VCaP (cell line): ENCODE measurements around the gene SLC26A4.

Experiments
- H3K27ac ChIP-seq: fragments of 450-650 bp; 2 replicates; pipeline ENCODE4 v1.5.1; 2017
- TF ChIP-seq, protein P1 (sequence below): fragments of 450-650 bp; conservative IDR thresholded peaks from 2 replicates; pipeline ENCODE4 v1.5.1; 2017; ENCODE audit warnings: mild to moderate bottlenecking, moderate library complexity

The SLC26A4 gene

DNA sequence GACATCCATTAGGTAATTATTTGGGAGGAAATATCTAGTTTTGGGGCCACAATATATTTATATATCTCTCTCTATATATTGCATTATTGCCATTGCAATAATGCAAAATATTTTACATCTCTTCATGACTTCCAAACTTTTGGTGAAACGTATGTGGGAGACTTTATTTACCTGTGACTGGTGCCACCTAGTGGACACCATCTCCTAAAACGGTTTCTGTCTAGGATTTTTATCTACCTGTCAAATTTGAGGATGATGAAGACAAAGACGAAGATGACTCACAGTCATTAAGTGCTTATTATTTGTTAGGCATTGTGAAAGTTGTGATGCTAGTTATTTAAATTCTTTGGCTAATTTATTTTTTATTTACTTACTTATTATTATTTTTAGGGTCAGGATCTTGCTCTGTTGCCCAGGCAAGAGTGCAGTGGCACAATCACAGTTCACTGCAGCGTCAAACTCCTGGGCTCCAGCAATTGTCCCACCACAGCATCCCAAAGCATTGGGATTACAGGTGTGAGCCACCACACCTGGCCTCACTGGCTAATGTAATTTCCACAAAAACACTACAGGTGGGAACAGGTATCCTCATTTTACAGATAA lies 64.6 kb downstream of the SLC26A4 start:
- no peak overlapping the region for H3K27ac ChIP-seq
- TF ChIP-seq, protein P1, sequence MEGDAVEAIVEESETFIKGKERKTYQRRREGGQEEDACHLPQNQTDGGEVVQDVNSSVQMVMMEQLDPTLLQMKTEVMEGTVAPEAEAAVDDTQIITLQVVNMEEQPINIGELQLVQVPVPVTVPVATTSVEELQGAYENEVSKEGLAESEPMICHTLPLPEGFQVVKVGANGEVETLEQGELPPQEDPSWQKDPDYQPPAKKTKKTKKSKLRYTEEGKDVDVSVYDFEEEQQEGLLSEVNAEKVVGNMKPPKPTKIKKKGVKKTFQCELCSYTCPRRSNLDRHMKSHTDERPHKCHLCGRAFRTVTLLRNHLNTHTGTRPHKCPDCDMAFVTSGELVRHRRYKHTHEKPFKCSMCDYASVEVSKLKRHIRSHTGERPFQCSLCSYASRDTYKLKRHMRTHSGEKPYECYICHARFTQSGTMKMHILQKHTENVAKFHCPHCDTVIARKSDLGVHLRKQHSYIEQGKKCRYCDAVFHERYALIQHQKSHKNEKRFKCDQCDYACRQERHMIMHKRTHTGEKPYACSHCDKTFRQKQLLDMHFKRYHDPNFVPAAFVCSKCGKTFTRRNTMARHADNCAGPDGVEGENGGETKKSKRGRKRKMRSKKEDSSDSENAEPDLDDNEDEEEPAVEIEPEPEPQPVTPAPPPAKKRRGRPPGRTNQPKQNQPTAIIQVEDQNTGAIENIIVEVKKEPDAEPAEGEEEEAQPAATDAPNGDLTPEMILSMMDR: peak; percentile 84

DNA sequence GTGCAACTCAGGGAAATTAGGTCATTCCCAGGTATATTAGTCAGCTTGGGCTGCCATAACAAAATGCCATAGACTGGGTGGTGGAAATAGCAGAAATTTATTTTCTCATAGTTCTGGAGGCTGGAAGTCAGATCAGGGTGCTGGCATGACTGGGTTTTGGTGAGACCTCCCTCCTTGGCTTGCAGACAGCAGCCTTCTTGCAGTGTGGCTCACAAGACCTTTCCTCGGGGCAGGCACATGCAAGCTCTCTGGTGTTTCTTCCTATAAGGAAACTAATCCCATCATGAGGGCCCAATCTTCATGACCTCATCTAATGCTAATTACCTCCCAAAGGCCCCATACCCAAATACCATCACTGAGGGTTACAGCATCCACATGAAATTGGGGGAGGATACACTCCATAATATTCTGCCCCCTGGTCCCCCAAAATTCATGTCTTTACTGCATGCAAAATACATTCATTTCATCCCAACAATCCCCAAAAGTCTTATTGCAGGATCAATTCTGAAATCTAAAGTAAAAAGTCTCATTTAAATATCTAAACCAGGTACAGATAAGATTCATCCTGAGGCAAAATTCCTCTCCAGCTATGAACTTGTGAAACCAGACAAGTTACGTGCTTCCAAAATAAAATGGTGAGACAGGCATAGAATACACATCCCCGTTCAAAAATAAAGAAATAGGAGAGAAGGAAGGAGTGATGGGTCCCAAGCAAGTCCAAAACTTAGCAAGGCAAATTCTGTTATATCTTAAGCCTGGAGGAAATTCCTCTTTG lies 65.9 kb downstream of the SLC26A4 start:
- H3K27ac ChIP-seq: no peak overlapping the region
- TF ChIP-seq, protein P1: no peak

DNA sequence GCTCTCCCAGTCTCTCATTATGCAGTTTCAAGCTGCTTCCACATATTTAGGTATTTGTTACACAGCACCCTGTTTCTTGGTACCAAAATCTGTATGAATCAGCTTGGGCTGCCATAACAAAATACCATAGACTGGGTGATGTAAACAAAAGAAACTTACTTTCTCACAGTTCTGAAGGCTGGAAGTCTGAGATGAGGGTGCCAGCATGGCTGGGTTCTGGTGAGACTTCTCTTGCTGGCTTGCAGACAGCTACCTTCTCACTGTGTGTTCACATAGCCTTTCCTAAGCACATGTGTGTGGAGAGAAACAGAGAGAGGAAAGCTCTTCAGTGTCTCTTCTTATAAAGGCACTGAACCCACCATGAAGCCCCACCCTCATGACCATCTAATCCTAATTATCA lies 67.6 kb downstream of the SLC26A4 start:
- TF ChIP-seq, protein P1: no peak
- no peak overlapping the region for H3K27ac ChIP-seq

DNA sequence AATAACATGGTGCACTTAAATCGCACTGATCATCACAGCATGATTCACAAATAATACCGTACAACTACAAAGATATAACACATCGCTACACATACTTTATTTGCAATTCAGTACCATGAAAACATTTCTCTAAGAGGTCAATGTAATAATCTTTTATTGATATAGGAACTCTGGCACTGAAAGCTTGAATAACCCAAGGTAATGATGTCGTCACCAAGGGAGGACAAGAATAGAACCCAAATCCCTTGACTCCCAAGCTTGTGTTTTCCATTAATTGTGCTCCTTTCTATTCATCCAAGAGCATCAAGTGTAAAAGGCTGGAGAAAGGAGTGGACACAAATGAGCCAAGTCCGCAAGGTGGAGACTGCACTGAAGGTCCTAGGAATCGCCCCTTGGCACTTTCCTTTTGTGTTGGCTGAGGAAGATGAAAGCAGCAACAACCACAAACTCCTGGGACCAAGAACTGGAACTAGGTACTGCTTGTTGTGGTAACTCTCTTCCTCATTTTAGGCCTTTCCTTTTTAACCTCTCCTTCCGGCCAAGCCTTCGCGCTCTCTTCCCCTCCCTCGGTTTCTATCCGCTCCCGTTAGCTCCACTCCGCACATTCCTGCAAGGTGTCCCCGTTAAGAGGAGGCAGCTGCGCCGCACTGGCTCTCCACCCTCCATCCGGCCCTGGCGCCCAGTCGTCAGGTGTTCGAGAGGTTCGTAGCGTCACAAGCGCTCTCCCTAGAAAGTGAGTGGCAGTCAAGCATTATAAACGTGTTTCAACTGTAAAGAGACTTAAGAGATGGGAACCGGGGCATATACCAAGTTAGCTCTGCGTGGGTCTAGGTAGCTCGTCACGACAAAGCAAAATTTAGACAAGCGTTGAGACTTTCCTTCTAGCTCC lies 82.3 kb downstream of the SLC26A4 start:
- TF ChIP-seq, protein P1: no peak
- peak overlapping the region; percentile 93 for H3K27ac ChIP-seq

DNA sequence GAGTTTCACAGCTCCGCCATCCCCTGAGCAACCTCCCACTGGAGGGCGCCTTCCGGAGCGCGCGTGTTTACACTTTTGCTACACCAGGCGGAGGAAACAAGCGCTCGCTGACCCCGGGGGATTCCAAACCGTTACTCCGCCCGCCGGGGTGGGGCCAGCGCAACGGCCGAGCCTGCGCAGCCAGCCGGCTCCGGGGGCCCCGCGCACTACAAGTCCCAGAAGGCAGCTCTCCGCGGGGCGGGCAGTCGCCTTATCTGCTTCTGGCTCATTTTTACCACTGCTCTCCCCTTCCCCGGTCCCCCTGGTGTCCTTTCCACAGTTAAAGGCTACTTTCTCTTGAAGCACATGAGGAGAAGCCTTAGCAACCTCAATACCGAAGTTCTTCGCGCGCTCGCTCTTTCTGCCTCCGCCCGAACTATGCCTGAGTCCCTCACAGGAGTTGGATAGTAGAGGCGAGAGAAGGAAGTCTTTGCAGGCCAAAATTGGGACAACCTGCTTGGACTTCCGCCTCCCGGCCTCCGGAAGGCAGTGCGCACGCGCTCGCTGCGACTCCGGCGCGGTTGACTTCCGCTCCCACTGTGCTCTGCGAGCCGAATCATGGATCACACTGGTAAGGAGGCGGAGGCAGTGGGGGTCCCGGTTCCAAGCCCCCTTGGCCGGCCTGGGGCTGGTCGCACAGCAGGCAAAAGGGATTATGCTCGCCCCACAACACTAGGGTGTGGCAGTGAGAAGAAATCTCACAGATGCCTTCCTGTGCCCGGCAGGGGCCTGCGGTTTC lies 83.1 kb downstream of the SLC26A4 start, which contains the start of gene CBLL1:
CBLL1 (plus strand) TSS at position 576 of the 778 bp plus-strand sequence; CDS start at position 598, 22 bp downstream.
- peak within 1 kb of the TSS; percentile 93 for H3K27ac ChIP-seq
- TF ChIP-seq, protein P1: peak; percentile 86

DNA sequence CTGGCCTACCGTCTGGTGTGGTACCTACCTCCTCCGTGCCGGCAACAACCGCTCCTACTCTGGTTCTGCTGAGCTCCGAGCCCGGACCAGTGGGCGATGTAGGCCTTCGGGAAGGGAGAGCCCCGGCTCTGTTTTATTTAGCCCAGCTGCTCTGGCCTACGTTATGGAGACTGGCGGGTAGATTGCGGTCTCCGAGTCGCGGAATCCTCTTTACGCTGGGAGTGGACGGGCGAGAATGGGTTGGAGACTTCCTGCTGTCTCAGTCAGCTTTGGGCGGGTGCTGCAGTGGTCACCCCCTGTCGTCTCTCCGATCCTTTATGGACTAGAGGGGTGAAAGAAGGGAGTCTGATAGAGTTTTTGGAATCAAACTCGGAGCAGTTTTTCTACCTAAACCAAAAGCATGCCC lies 83.7 kb downstream of the SLC26A4 start:
- peak overlapping the region; percentile 93 for H3K27ac ChIP-seq
- TF ChIP-seq, protein P1: no peak
